GM23338 (cell line): ENCODE measurements around the gene NEK10. TPM values are rescaled to one million over a fixed set of nuclear protein-coding genes. Genes with fewer than 3 reads are reported as not detected.

Experiments
- ATAC-seq: fragments of 200-7000 bp; cut with Tn5 transposase; 3 replicates; pipeline ENCODE4 v1.9.1; 2020
- DNase-seq: peaks from one replicate; pipeline ENCODE4 v3.0.0-alpha.2; 2015; ENCODE audit warnings: low spot score
- H2AFZ ChIP-seq: fragments of 200-600 bp; sonication (generic); 2 replicates; pipeline ENCODE4 v1.8.0; 2016; ENCODE audit warnings: antibody characterized with exemption, mild to moderate bottlenecking, moderate library complexity
- H3F3A ChIP-seq: fragments of 200-600 bp; sonication (generic); replicated peaks from 2 replicates; pipeline ENCODE4 v1.8.0; 2017; ENCODE audit warnings: antibody characterized with exemption, mixed run types, low read depth
- H3K27ac ChIP-seq: fragments of 200-600 bp; sonication (generic); 2 replicates; pipeline ENCODE4 v1.6.1; 2016; ENCODE audit warnings: low read depth
- H3K27me3 ChIP-seq: fragments of 200-600 bp; sonication (generic); 2 replicates; pipeline ENCODE4 v1.8.0; 2016; ENCODE audit warnings: mild to moderate bottlenecking, mixed run types, moderate library complexity; ENCODE audit not compliant: insufficient read depth
- H3K36me3 ChIP-seq: fragments of 200-600 bp; sonication (generic); 2 replicates; pipeline ENCODE4 v1.8.0; 2016; ENCODE audit warnings: mild to moderate bottlenecking; ENCODE audit not compliant: insufficient read depth
- H3K4me1 ChIP-seq: fragments of 200-600 bp; sonication (generic); 2 replicates; pipeline ENCODE4 v1.8.0; 2016; ENCODE audit warnings: mild to moderate bottlenecking, moderate library complexity; ENCODE audit not compliant: insufficient read depth
- H3K4me2 ChIP-seq: fragments of 200-600 bp; sonication (generic); 2 replicates; pipeline ENCODE4 v1.7.1; 2017; ENCODE audit warnings: mixed run types
- H3K4me3 ChIP-seq: fragments of 200-600 bp; sonication (generic); 2 replicates; pipeline ENCODE4 v1.6.1; 2016; ENCODE audit warnings: mixed run types
- H3K79me2 ChIP-seq: fragments of 200-600 bp; sonication (generic); replicated peaks from 2 replicates; pipeline ENCODE4 v1.8.0; 2017; ENCODE audit warnings: mild to moderate bottlenecking; ENCODE audit not compliant: insufficient read depth
- H3K9me2 ChIP-seq: fragments of 200-600 bp; sonication (generic); 2 replicates; pipeline ENCODE4 v1.8.0; 2017; ENCODE audit not compliant: insufficient read depth
- H4K20me1 ChIP-seq: fragments of 200-600 bp; sonication (generic); replicated peaks from 2 replicates; pipeline ENCODE4 v1.8.0; 2017; ENCODE audit warnings: mild to moderate bottlenecking; ENCODE audit not compliant: insufficient read depth
- H3K27ac Mint-ChIP-seq: 2 replicates; pipeline ENCODE4 v1.8.0; 2020; ENCODE audit warnings: inconsistent platforms, mild to moderate bottlenecking, moderate library complexity, mixed read lengths
- H3K27me3 Mint-ChIP-seq: 3 replicates; pipeline ENCODE4 v1.8.0; 2022; ENCODE audit warnings: low read depth, mild to moderate bottlenecking, moderate library complexity, mixed read lengths, inconsistent platforms; ENCODE audit not compliant: insufficient read depth, poor library complexity
- H3K36me3 Mint-ChIP-seq: 3 replicates; pipeline ENCODE4 v1.8.0; 2021; ENCODE audit warnings: low read depth, mild to moderate bottlenecking, inconsistent platforms, moderate library complexity, mixed read lengths
- H3K4me1 Mint-ChIP-seq: 3 replicates; pipeline ENCODE4 v1.8.0; 2020; ENCODE audit warnings: mild to moderate bottlenecking, inconsistent platforms, mixed read lengths
- H3K4me3 Mint-ChIP-seq: 3 replicates; pipeline ENCODE4 v1.8.0; 2021; ENCODE audit warnings: moderate library complexity, mild to moderate bottlenecking, inconsistent platforms, mixed read lengths
- H3K9me3 Mint-ChIP-seq: 3 replicates; pipeline ENCODE4 v1.8.0; 2020; ENCODE audit warnings: moderate library complexity, mild to moderate bottlenecking, inconsistent platforms, mixed read lengths
- CREB1 ChIP-seq: fragments of 250-450 bp; sonication (Bioruptor Pico); IDR thresholded peaks from 2 replicates; pipeline ENCODE4 v1.5.0; 2020; ENCODE audit warnings: low read depth, mild to moderate bottlenecking, moderate library complexity
- EZH2 ChIP-seq: fragments of 200-600 bp; sonication (generic); IDR thresholded peaks from one replicate; pipeline ENCODE4 v1.8.0; 2017; ENCODE audit warnings: antibody characterized with exemption, mild to moderate bottlenecking, low read depth; ENCODE audit not compliant: unreplicated experiment
- EZH2phosphoT487 ChIP-seq: fragments of 200-600 bp; sonication (generic); IDR thresholded peaks from one replicate; pipeline ENCODE4 v1.8.1; 2018; ENCODE audit warnings: antibody characterized with exemption; ENCODE audit not compliant: unreplicated experiment
- JUNB ChIP-seq: IDR thresholded peaks from one replicate; pipeline ENCODE4 v1.6.1; 2016; ENCODE audit warnings: antibody characterized with exemption; ENCODE audit not compliant: unreplicated experiment
- NANOG ChIP-seq: IDR thresholded peaks from 2 replicates; pipeline ENCODE4 v1.6.1; 2016; ENCODE audit warnings: antibody characterized with exemption, borderline replicate concordance
- POLR2AphosphoS5 ChIP-seq: IDR thresholded peaks from 2 replicates; pipeline ENCODE4 v1.6.1; 2016; ENCODE audit warnings: antibody characterized with exemption, low read depth
- STAT1 ChIP-seq: IDR thresholded peaks from one replicate; pipeline ENCODE4 v1.6.1; 2016; ENCODE audit warnings: antibody characterized with exemption; ENCODE audit not compliant: unreplicated experiment
- ZNF114 ChIP-seq: fragments of 250-450 bp; sonication (Bioruptor Pico); IDR thresholded peaks from 2 replicates; pipeline ENCODE4 v1.5.0; 2020; ENCODE audit warnings: mild to moderate bottlenecking, moderate library complexity
- ZNF331 ChIP-seq: fragments of 250-450 bp; sonication (Bioruptor Pico); IDR thresholded peaks from 2 replicates; pipeline ENCODE4 v1.5.0; 2020; ENCODE audit warnings: low read depth, mild to moderate bottlenecking, moderate library complexity
- polyA plus RNA-seq: library from polyadenylated mRNA; unstranded; fragments of >200 nt; fragmentation: Nextera tagmentation; extraction: Ambion mirVana; gene quantifications from 2 replicates; pipeline ENCODE4 v1.2.1, GENCODE V29; 2016
- total RNA-seq: library from RNA; depleted of rRNA; stranded (reverse); fragments of >200 nt; shearing (Covaris generic); gene quantifications from 2 replicates; pipeline ENCODE4 v1.2.3, GENCODE V29; 2014
- TF ChIP-seq, protein P1 (sequence below): IDR thresholded peaks from 2 replicates; pipeline ENCODE4 v1.6.1; 2016; ENCODE audit warnings: antibody characterized with exemption
- TF ChIP-seq, protein P2 (sequence below): fragments of 250-450 bp; sonication (Bioruptor Pico); IDR thresholded peaks from 2 replicates; pipeline ENCODE4 v1.5.0; 2020; ENCODE audit warnings: mild to moderate bottlenecking, moderate library complexity
- TF ChIP-seq, protein P3 (sequence below), 2 experiments: fragments of 200-600 bp in 1 of 2; sonication (generic) in 1 of 2; conservative IDR thresholded peaks; 2 replicates each; pipeline versions ENCODE4 v1.5.1 to v1.6.1; 2016 to 2017; ENCODE audit warnings: antibody characterized with exemption in 2 of 2, low read depth in 2 of 2, mild to moderate bottlenecking in 2 of 2, moderate library complexity in 1 of 2

The NEK10 gene
- total and polyA plus RNA-seq, 2 experiments from 2014 or later, result 0.55 to 2.0 TPM

DNA sequence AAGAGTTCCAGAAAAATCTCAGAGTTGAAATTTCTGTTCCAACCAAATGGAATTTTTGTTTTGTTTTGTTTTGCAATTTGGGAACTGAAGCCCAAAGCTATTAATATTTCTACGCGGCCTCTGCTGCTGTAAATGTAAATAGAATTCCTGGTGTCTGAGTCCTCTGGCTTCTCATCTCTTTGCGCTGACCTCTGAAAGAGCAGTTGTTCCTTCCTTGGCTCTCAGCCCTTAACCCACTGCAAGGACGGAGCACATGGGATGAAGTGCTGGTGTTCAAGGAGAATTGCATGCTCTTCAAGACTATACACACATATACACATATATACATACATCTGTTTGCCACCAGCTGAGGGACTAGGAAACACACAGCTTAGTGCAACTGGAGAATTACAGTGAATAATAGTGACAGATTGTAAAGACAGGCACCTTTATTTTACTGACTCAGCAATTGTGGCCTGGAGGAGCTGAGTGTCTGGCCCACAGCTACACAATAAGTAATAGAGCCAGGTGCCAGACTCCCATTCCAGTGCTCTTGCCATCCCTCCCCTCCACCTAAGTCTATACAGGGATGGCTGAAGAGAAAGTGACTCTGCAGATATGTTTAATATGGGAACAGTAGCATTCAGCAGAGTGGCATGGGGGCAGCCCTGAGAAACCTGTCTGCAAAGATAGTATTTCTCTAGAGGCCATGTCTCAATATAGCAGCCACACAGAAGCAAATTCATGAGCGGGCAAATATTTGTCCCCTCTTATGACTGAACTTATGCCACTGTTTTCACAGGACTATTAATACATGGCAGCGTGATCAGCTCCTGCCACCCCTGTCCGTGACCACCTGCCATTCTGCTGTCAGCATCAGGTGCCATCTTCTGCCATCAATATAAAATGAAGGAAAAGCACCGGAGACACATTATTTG, 42.3 kb downstream of the NEK10 start (continued):
- TF ChIP-seq EZH2, result no peak
- no peak for TF ChIP-seq STAT1
- no peak for TF ChIP-seq EZH2phosphoT487
- TF ChIP-seq, protein P1, sequence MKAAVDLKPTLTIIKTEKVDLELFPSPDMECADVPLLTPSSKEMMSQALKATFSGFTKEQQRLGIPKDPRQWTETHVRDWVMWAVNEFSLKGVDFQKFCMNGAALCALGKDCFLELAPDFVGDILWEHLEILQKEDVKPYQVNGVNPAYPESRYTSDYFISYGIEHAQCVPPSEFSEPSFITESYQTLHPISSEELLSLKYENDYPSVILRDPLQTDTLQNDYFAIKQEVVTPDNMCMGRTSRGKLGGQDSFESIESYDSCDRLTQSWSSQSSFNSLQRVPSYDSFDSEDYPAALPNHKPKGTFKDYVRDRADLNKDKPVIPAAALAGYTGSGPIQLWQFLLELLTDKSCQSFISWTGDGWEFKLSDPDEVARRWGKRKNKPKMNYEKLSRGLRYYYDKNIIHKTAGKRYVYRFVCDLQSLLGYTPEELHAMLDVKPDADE, result no peak
- TF ChIP-seq ZNF331 (CRISPR knock-in tag), result no peak
- no peak for TF ChIP-seq ZNF114 (CRISPR knock-in tag)

DNA sequence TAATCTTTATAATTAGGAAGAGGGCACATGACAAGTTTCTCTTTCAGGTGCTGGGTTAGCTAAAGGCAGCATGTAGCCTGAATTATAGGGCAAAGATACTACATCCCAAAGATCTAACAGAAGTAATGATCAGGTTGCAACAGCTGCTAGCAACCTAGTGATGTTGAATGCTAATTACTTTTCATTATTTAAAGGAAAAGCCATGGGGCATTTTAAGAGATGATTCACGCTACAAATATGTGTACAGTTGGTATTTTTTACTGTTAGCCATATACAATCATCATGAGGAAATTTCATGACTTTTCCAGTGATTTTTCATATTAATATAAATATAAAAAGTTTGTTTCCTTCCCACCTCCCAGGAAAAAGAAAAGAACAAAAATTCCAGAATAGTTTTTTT, 43.0 kb downstream of the NEK10 start:
- H3K36me3 ChIP-seq, result no peaks in the 10 kb centered on the region
- ATAC-seq (no peak), DNase-seq (no peak)
- H3K9me2 ChIP-seq, result peaks cover 5% of the 10 kb centered on the region; the same call in 1 of the 2 replicates
- no peaks in the 10 kb centered on the region for H3K27me3 ChIP-seq
- H3K79me2 ChIP-seq, result no peaks in the 10 kb centered on the region
- peaks cover 11% of the 10 kb centered on the region for H3K9me3 Mint-ChIP-seq
- H3F3A ChIP-seq, result no peaks in the 10 kb centered on the region
- H3K27me3 Mint-ChIP-seq, result no peaks in the 10 kb centered on the region
- no peak overlapping the region for H3K27ac ChIP-seq
- H3K36me3 Mint-ChIP-seq, result peaks cover 9% of the 10 kb centered on the region; the same call in 2 of the 3 replicates
- no peaks in the 10 kb centered on the region for H4K20me1 ChIP-seq
- no peak overlapping the region for H3K4me3 ChIP-seq
- H3K4me2 ChIP-seq, result no peak overlapping the region
- no peak overlapping the region for H3K27ac Mint-ChIP-seq
- H2AFZ ChIP-seq, result no peak overlapping the region
- no peaks in the 10 kb centered on the region for H3K4me1 ChIP-seq
- H3K4me3 Mint-ChIP-seq, result no peak overlapping the region
- no peaks in the 10 kb centered on the region for H3K4me1 Mint-ChIP-seq
- no peak for TF ChIP-seq STAT1
- TF ChIP-seq ZNF331 (CRISPR knock-in tag), result no peak
- no peak for TF ChIP-seq EZH2
- TF ChIP-seq, protein P1, result no peak
- TF ChIP-seq ZNF114 (CRISPR knock-in tag), result no peak
- TF ChIP-seq NANOG, result no peak
- TF ChIP-seq CREB1, result no peak
- TF ChIP-seq, protein P2, sequence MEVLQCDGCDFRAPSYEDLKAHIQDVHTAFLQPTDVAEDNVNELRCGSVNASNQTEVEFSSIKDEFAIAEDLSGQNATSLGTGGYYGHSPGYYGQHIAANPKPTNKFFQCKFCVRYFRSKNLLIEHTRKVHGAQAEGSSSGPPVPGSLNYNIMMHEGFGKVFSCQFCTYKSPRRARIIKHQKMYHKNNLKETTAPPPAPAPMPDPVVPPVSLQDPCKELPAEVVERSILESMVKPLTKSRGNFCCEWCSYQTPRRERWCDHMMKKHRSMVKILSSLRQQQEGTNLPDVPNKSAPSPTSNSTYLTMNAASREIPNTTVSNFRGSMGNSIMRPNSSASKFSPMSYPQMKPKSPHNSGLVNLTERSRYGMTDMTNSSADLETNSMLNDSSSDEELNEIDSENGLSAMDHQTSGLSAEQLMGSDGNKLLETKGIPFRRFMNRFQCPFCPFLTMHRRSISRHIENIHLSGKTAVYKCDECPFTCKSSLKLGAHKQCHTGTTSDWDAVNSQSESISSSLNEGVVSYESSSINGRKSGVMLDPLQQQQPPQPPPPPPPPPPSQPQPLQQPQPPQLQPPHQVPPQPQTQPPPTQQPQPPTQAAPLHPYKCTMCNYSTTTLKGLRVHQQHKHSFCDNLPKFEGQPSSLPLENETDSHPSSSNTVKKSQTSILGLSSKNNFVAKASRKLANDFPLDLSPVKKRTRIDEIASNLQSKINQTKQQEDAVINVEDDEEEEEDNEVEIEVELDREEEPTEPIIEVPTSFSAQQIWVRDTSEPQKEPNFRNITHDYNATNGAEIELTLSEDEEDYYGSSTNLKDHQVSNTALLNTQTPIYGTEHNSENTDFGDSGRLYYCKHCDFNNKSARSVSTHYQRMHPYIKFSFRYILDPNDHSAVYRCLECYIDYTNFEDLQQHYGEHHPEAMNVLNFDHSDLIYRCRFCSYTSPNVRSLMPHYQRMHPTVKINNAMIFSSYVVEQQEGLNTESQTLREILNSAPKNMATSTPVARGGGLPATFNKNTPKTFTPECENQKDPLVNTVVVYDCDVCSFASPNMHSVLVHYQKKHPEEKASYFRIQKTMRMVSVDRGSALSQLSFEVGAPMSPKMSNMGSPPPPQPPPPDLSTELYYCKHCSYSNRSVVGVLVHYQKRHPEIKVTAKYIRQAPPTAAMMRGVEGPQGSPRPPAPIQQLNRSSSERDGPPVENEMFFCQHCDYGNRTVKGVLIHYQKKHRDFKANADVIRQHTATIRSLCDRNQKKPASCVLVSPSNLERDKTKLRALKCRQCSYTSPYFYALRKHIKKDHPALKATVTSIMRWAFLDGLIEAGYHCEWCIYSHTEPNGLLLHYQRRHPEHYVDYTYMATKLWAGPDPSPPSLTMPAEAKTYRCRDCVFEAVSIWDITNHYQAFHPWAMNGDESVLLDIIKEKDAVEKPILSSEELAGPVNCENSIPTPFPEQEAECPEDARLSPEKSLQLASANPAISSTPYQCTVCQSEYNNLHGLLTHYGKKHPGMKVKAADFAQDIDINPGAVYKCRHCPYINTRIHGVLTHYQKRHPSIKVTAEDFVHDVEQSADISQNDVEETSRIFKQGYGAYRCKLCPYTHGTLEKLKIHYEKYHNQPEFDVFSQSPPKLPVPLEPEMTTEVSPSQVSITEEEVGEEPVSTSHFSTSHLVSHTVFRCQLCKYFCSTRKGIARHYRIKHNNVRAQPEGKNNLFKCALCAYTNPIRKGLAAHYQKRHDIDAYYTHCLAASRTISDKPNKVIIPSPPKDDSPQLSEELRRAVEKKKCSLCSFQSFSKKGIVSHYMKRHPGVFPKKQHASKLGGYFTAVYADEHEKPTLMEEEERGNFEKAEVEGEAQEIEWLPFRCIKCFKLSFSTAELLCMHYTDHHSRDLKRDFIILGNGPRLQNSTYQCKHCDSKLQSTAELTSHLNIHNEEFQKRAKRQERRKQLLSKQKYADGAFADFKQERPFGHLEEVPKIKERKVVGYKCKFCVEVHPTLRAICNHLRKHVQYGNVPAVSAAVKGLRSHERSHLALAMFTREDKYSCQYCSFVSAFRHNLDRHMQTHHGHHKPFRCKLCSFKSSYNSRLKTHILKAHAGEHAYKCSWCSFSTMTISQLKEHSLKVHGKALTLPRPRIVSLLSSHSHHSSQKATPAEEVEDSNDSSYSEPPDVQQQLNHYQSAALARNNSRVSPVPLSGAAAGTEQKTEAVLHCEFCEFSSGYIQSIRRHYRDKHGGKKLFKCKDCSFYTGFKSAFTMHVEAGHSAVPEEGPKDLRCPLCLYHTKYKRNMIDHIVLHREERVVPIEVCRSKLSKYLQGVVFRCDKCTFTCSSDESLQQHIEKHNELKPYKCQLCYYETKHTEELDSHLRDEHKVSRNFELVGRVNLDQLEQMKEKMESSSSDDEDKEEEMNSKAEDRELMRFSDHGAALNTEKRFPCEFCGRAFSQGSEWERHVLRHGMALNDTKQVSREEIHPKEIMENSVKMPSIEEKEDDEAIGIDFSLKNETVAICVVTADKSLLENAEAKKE (CRISPR knock-in tag), result no peak
- TF ChIP-seq, protein P3, sequence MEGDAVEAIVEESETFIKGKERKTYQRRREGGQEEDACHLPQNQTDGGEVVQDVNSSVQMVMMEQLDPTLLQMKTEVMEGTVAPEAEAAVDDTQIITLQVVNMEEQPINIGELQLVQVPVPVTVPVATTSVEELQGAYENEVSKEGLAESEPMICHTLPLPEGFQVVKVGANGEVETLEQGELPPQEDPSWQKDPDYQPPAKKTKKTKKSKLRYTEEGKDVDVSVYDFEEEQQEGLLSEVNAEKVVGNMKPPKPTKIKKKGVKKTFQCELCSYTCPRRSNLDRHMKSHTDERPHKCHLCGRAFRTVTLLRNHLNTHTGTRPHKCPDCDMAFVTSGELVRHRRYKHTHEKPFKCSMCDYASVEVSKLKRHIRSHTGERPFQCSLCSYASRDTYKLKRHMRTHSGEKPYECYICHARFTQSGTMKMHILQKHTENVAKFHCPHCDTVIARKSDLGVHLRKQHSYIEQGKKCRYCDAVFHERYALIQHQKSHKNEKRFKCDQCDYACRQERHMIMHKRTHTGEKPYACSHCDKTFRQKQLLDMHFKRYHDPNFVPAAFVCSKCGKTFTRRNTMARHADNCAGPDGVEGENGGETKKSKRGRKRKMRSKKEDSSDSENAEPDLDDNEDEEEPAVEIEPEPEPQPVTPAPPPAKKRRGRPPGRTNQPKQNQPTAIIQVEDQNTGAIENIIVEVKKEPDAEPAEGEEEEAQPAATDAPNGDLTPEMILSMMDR (conservative IDR thresholded peaks at IDR 0.05; ENCODE audit: low read depth in 2 of 2), result no peak
- no peak for TF ChIP-seq JUNB
- TF ChIP-seq POLR2AphosphoS5, result no peak
